GM21360 (cell line): Measurements from ENCODE around the gene SLC35F2.

ENCODE experiments used
- ATAC-seq: cut with Tn5 transposase; IDR thresholded peaks from one replicate; pipeline ENCODE4 v1.9.1; 2021; ENCODE audit warnings: mild to moderate bottlenecking, moderate library complexity; ENCODE audit not compliant: unreplicated experiment

Gene SLC35F2

DNA sequence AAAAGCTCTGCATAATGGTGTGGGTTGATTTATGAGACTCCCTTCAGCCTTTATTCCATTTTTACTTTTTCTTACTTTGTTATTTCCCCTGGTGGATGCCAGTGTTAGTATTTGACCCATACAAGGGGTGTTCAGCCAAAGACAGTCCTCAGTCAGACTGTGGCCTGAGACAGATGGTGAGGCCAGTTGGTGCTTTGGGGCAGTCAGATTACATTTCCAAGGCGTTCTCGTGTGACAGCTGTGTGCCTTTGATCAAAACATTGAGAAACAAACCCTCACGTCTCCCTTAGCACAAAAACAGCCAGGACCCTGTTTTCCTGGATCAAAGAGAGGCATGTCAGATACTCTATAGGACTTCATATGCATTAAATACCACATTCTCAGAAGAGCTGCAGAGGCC lies 115.4 kb downstream of the SLC35F2 start:
- no peak for ATAC-seq

DNA sequence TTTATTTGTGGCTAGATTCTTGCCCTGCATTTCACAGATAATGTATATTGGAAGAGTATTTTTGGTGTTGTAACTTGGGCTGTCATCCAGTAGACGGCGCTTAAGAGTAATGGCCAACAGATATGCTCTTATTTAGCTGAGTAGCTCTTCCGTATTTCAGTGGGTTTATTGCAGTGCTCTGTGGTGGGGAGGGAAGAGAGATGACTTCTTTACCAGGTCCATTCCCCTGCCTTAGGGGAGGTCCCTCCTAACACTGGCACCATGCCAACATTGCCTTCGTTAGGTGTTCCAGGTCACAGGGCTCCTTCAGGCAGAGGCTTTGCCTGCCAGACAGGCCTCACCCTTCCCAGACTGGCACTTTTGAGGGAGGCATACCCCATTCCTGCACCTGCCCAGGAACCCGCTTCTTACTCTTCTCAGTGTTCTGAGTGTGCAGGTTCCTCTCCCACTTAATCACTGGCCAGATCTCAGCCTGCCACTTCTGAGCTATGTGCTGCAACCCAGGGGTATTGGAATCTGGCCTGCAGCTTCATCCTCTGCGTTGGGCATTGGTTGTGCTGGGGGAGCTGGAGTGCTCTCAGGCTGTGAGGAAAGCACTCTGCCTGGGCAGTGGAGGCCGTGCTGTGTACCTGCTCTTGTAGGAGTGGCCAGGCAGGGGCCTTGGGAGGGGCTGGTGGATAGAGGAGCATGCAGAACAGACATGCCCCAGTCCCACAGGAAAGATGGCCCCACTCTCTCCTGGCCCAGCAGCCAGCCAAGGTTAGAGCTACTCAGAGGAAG lies 117.4 kb downstream of the SLC35F2 start:
- peak; percentile 94 for ATAC-seq
